Hepatocyte (in vitro differentiated cells): ENCODE measurements around the gene IGSF9. TPM values are rescaled to one million over a fixed set of nuclear protein-coding genes. Genes with fewer than 3 reads are reported as not detected.

Experiments used
- DNase-seq: peaks from one replicate; pipeline ENCODE4 v3.0.0-alpha.2; 2016; ENCODE audit warnings: low spot score
- H2AFZ ChIP-seq: fragments of 200-600 bp; sonication (generic); 2 replicates; pipeline ENCODE4 v1.6.0; 2016; ENCODE audit warnings: antibody characterized with exemption, mild to moderate bottlenecking
- H3K27ac ChIP-seq: fragments of 200-600 bp; sonication (generic); 2 replicates; pipeline ENCODE4 v1.5.1; 2016; ENCODE audit warnings: mild to moderate bottlenecking
- H3K27me3 ChIP-seq: fragments of 200-600 bp; sonication (generic); 2 replicates; pipeline ENCODE4 v1.6.1; 2016
- H3K36me3 ChIP-seq: fragments of 200-600 bp; sonication (generic); replicated peaks from 2 replicates; pipeline ENCODE4 v1.5.1; 2016; ENCODE audit warnings: low read depth; ENCODE audit not compliant: insufficient read depth
- H3K4me1 ChIP-seq: fragments of 200-600 bp; sonication (generic); 2 replicates; pipeline ENCODE4 v1.5.1; 2016; ENCODE audit warnings: mild to moderate bottlenecking, moderate library complexity; ENCODE audit not compliant: insufficient read depth
- H3K4me2 ChIP-seq: fragments of 200-600 bp; sonication (generic); 2 replicates; pipeline ENCODE4 v1.6.0; 2016
- H3K4me3 ChIP-seq: fragments of 200-600 bp; sonication (generic); 2 replicates; pipeline ENCODE4 v1.5.1; 2016; ENCODE audit warnings: mild to moderate bottlenecking
- H3K79me2 ChIP-seq: fragments of 200-600 bp; sonication (generic); 2 replicates; pipeline ENCODE4 v1.6.0; 2017; ENCODE audit warnings: mild to moderate bottlenecking
- H3K9me2 ChIP-seq: fragments of 200-600 bp; sonication (generic); replicated peaks from 2 replicates; pipeline ENCODE4 v1.6.0; 2017; ENCODE audit warnings: mild to moderate bottlenecking; ENCODE audit not compliant: insufficient read depth
- H3K9me3 ChIP-seq: fragments of 200-600 bp; sonication (generic); 2 replicates; pipeline ENCODE4 v1.5.1; 2016; ENCODE audit warnings: low read depth, mild to moderate bottlenecking
- H4K20me1 ChIP-seq: fragments of 200-600 bp; sonication (generic); 2 replicates; pipeline ENCODE4 v1.6.0; 2016; ENCODE audit warnings: mild to moderate bottlenecking; ENCODE audit not compliant: insufficient read depth, poor library complexity, severe bottlenecking
- CTCF ChIP-seq: fragments of 200-600 bp; sonication (generic); IDR thresholded peaks from 2 replicates; pipeline ENCODE4 v1.5.1; 2016; ENCODE audit warnings: antibody characterized with exemption, mild to moderate bottlenecking; ENCODE audit not compliant: poor library complexity
- EZH2 ChIP-seq: fragments of 200-600 bp; sonication (generic); IDR thresholded peaks from 2 replicates; pipeline ENCODE4 v1.6.1; 2016; ENCODE audit warnings: antibody characterized with exemption, mild to moderate bottlenecking, borderline replicate concordance
- EZH2phosphoT487 ChIP-seq: fragments of 200-600 bp; sonication (generic); IDR thresholded peaks from one replicate; pipeline ENCODE4 v1.6.1; 2018; ENCODE audit warnings: antibody characterized with exemption, mild to moderate bottlenecking, low read depth, moderate library complexity; ENCODE audit not compliant: unreplicated experiment, severe bottlenecking
- WGBS: methylation state at CpG from one replicate; pipeline ENCODE4 v1.1.6; 2016; ENCODE audit warnings: low lambda C conversion rate; ENCODE audit errors: missing lambda C conversion rate; 5-methylcytosine and 5-hydroxymethylcytosine counted together
- polyA plus RNA-seq: library from polyadenylated mRNA; unstranded; fragments of >200 nt; fragmentation: Nextera tagmentation; extraction: Ambion mirVana; gene quantifications from 2 replicates; pipeline ENCODE4 v1.2.1, GENCODE V29; 2016
- total RNA-seq: library from RNA; depleted of rRNA; stranded (reverse); fragments of >200 nt; gene quantifications from 2 replicates; pipeline ENCODE4 v1.2.3, GENCODE V29; 2014

IGSF9 gene
- total and polyA plus RNA-seq, 2 experiments from 2014 or later: 8.2 to 22.5 TPM

- TF ChIP-seq EZH2 (no peak), CTCF (no peak), EZH2phosphoT487 (no peak)
- 91% methylated on average over 5 of the region's 5 CpGs for WGBS
- Histone ChIP-seq H3K4me1 (peaks cover 41% of the 10 kb centered on the region), H2AFZ (no peak overlapping the region), H3K4me2 (no peak overlapping the region), H3K9me2 (no peaks in the 10 kb centered on the region), H3K27me3 (no peaks in the 10 kb centered on the region), H3K36me3 (no peaks in the 10 kb centered on the region), H3K79me2 (peaks cover 13% of the 10 kb centered on the region), H3K9me3 (no peaks in the 10 kb centered on the region), H3K4me3 (no peak overlapping the region), H4K20me1 (no peaks in the 10 kb centered on the region), H3K27ac (no peak overlapping the region)
- DNase-seq: no peak
These were observed 27.7 kb downstream of the IGSF9 start for GRCh38 chr1:159917533-159918351.

- TF ChIP-seq EZH2phosphoT487: no peak
- WGBS: 36% methylated on average over 9 of the region's 9 CpGs
- Histone ChIP-seq H3K9me2 (no peaks in the 10 kb centered on the region), H4K20me1 (no peaks in the 10 kb centered on the region), H3K4me3 (no peak overlapping the region), H2AFZ (no peak overlapping the region), H3K4me1 (peaks cover 32% of the 10 kb centered on the region), H3K9me3 (no peaks in the 10 kb centered on the region), H3K36me3 (no peaks in the 10 kb centered on the region), H3K27ac (peak overlapping the region; percentile 79), H3K79me2 (peaks cover under 1% of the 10 kb centered on the region), H3K27me3 (no peaks in the 10 kb centered on the region), H3K4me2 (peak overlapping the region; percentile 32)
- DNase-seq: peak; percentile 80
These were observed 29.0 kb downstream of the IGSF9 start for GRCh38 chr1:159916242-159917051.

GRCh38 chr1:159915571-159916241 is 29.7 kb downstream of the IGSF9 start:
- H2AFZ ChIP-seq: no peak overlapping the region
- H3K9me3 ChIP-seq: no peaks in the 10 kb centered on the region
- DNase-seq: no peak
- no peaks in the 10 kb centered on the region for H3K9me2 ChIP-seq
- H3K4me1 ChIP-seq: peaks cover 38% of the 10 kb centered on the region
- peak overlapping the region; percentile 32 for H3K4me2 ChIP-seq
- H3K79me2 ChIP-seq: no peaks in the 10 kb centered on the region
- H4K20me1 ChIP-seq: no peaks in the 10 kb centered on the region
- H3K4me3 ChIP-seq: no peak overlapping the region
- peak overlapping the region; percentile 79 for H3K27ac ChIP-seq
- 34% methylated on average over 5 of the region's 5 CpGs for WGBS
- no peaks in the 10 kb centered on the region for H3K27me3 ChIP-seq
- no peaks in the 10 kb centered on the region for H3K36me3 ChIP-seq
- TF ChIP-seq CTCF (no peak), EZH2phosphoT487 (no peak), EZH2 (no peak)
